IMR-90 (cell line): ENCODE data around the gene TRMO. TPM values are rescaled to one million over a fixed set of nuclear protein-coding genes. Genes with fewer than 3 reads are reported as not detected.

Experiments
- ATAC-seq: fragments of 200-7000 bp; cut with Tn5 transposase; 2 replicates; pipeline ENCODE4 v1.9.1; 2020; ENCODE audit warnings: low read depth, mild to moderate bottlenecking, moderate library complexity
- BruUV-seq: library from RNA; stranded (reverse); fragments of 400-500 nt; replicated peaks from 2 replicates; lab custom pipeline; 2021; lab: Mats Ljungman, UMichigan
- CTCF ChIA-PET: fragments of 300-600 bp; formaldehyde crosslinking; extraction: SDS; loops from one replicate; lab custom pipeline; 2021; ENCODE audit warnings: antibody characterized with exemption; lab: Yijun Ruan, JAX
- POLR2A ChIA-PET: fragments of 300-600 bp; sonication (Branson Sonifier 250); formaldehyde crosslinking; loops from one replicate; lab custom pipeline; 2022; ENCODE audit warnings: antibody characterized with exemption; ENCODE audit not compliant: unreplicated experiment; lab: Charles Lee
- DNase-seq: peaks from one replicate; pipeline ENCODE4 v3.0.0; 2013
- H2AFZ ChIP-seq: replicated peaks from 2 replicates; pipeline ENCODE3; 2013; ENCODE audit warnings: low read length, mild to moderate bottlenecking; ENCODE audit not compliant: poor library complexity
- H2AK5ac ChIP-seq: 2 replicates; pipeline ENCODE4 v1.6.1; 2013; ENCODE audit warnings: low read depth, low read length, inconsistent platforms
- H2AK9ac ChIP-seq: replicated peaks from 2 replicates; pipeline ENCODE3; 2013; ENCODE audit warnings: mild to moderate bottlenecking, low read depth, low read length, moderate library complexity; ENCODE audit not compliant: poor library complexity
- H2BK120ac ChIP-seq: 2 replicates; pipeline ENCODE4 v1.6.1; 2013; ENCODE audit warnings: low read depth, low read length, inconsistent platforms
- H2BK15ac ChIP-seq: 3 replicates; pipeline ENCODE4 v1.6.1; 2013; ENCODE audit warnings: low read depth, low read length, inconsistent platforms
- H2BK20ac ChIP-seq: 2 replicates; pipeline ENCODE4 v1.6.1; 2013; ENCODE audit warnings: low read depth, mild to moderate bottlenecking, inconsistent platforms, low read length, moderate library complexity
- H2BK5ac ChIP-seq: 2 replicates; pipeline ENCODE4 v1.6.1; 2013; ENCODE audit warnings: mild to moderate bottlenecking, low read depth, low read length, inconsistent platforms; ENCODE audit not compliant: poor library complexity, severe bottlenecking
- H3K14ac ChIP-seq: replicated peaks from 2 replicates; pipeline ENCODE4 v1.6.1; 2013; ENCODE audit warnings: low read depth, low read length, inconsistent platforms
- H3K18ac ChIP-seq: 2 replicates; pipeline ENCODE4 v1.6.1; 2013; ENCODE audit warnings: low read depth, low read length, control low read depth
- H3K23ac ChIP-seq: 2 replicates; pipeline ENCODE4 v1.6.1; 2013; ENCODE audit warnings: low read depth, low read length, inconsistent platforms
- H3K27ac ChIP-seq: 2 replicates; pipeline ENCODE4 v1.5.1; 2013; ENCODE audit warnings: mild to moderate bottlenecking, control low read depth, low read length; ENCODE audit not compliant: insufficient read depth
- H3K27me3 ChIP-seq: 2 replicates; pipeline ENCODE4 v1.6.1; 2013; ENCODE audit warnings: low read length; ENCODE audit not compliant: control insufficient read depth, insufficient read depth
- H3K36me3 ChIP-seq: 2 replicates; pipeline ENCODE4 v1.6.1; 2013; ENCODE audit warnings: low read length, mixed read lengths; ENCODE audit not compliant: control insufficient read depth, insufficient read depth
- H3K4ac ChIP-seq: 2 replicates; pipeline ENCODE4 v1.6.1; 2013; ENCODE audit warnings: low read depth, low read length, inconsistent platforms
- H3K4me1 ChIP-seq: 2 replicates; pipeline ENCODE4 v1.6.1; 2013; ENCODE audit warnings: low read length, mixed read lengths; ENCODE audit not compliant: control insufficient read depth, insufficient read depth
- H3K4me2 ChIP-seq: 2 replicates; pipeline ENCODE4 v1.6.1; 2013; ENCODE audit warnings: low read depth, mild to moderate bottlenecking, control low read depth, low read length, moderate library complexity
- H3K4me3 ChIP-seq: 2 replicates; pipeline ENCODE4 v1.5.1; 2013; ENCODE audit warnings: low read depth, mild to moderate bottlenecking, control low read depth, low read length, moderate library complexity; ENCODE audit not compliant: insufficient read depth
- H3K56ac ChIP-seq: 2 replicates; pipeline ENCODE4 v1.6.1; 2013; ENCODE audit warnings: low read length, inconsistent platforms; ENCODE audit not compliant: insufficient read depth; ENCODE audit errors: extremely low read depth
- H3K79me1 ChIP-seq, 2 experiments: 2 replicates each; pipeline ENCODE4 v1.6.1; 2013; ENCODE audit warnings: low read length in 2 of 2, inconsistent platforms in 1 of 2, low read depth in 1 of 2
- H3K9ac ChIP-seq: 2 replicates; pipeline ENCODE4 v1.6.1; 2013; ENCODE audit warnings: low read depth, low read length, control low read depth
- H3K9me1 ChIP-seq: 2 replicates; pipeline ENCODE4 v1.6.1; 2013; ENCODE audit warnings: low read length, inconsistent platforms; ENCODE audit not compliant: insufficient read depth
- H3K9me3 ChIP-seq: 2 replicates; pipeline ENCODE4 v1.6.1; 2013; ENCODE audit warnings: low read length; ENCODE audit not compliant: control insufficient read depth, insufficient read depth
- H4K20me1 ChIP-seq: 2 replicates; pipeline ENCODE4 v1.6.1; 2013; ENCODE audit warnings: low read length, inconsistent platforms; ENCODE audit not compliant: insufficient read depth
- H4K5ac ChIP-seq: 2 replicates; pipeline ENCODE4 v1.6.1; 2013; ENCODE audit warnings: mild to moderate bottlenecking, low read depth, low read length, control low read depth
- H4K8ac ChIP-seq, 2 experiments: 2 replicates each; pipeline ENCODE4 v1.6.1; 2013; ENCODE audit warnings: low read depth in 2 of 2, low read length in 2 of 2, control low read depth in 1 of 2, inconsistent platforms in 1 of 2
- H4K91ac ChIP-seq: 2 replicates; pipeline ENCODE4 v1.6.1; 2013; ENCODE audit warnings: low read depth, low read length, inconsistent platforms; ENCODE audit not compliant: insufficient read depth
- BHLHE40 ChIP-seq: fragments of 150-350 bp; IDR thresholded peaks from 2 replicates; pipeline ENCODE4 v1.6.1; 2016; ENCODE audit warnings: mild to moderate bottlenecking, low read depth, low read length
- CEBPB ChIP-seq: IDR thresholded peaks from 2 replicates; pipeline ENCODE4 v1.6.1; 2012; ENCODE audit warnings: low read depth, low read length, improper control_type of control experiment
- CHD1 ChIP-seq: IDR thresholded peaks from 2 replicates; pipeline ENCODE4 v1.6.1; 2012; ENCODE audit warnings: low read depth, low read length, improper control_type of control experiment
- CTCF ChIP-seq: conservative IDR thresholded peaks from 2 replicates; pipeline ENCODE4 v1.5.1; 2012; ENCODE audit warnings: mild to moderate bottlenecking, low read depth, low read length, improper control_type of control experiment
- FOS ChIP-seq: fragments of 150-350 bp; IDR thresholded peaks from 2 replicates; pipeline ENCODE4 v1.6.1; 2016; ENCODE audit warnings: low read depth, low read length
- MAFK ChIP-seq: IDR thresholded peaks from 2 replicates; pipeline ENCODE4 v1.6.1; 2012; ENCODE audit warnings: low read depth, low read length, improper control_type of control experiment
- MAZ ChIP-seq: IDR thresholded peaks from 2 replicates; pipeline ENCODE4 v1.6.1; 2012; ENCODE audit warnings: low read depth, mild to moderate bottlenecking, low read length, improper control_type of control experiment, moderate library complexity, borderline replicate concordance
- MXI1 ChIP-seq: IDR thresholded peaks from 2 replicates; pipeline ENCODE4 v1.6.1; 2012; ENCODE audit warnings: low read depth, mild to moderate bottlenecking, low read length, moderate library complexity, borderline replicate concordance
- NFE2L2 ChIP-seq: fragments of 150-350 bp; IDR thresholded peaks from 2 replicates; pipeline ENCODE4 v1.6.1; 2016; ENCODE audit warnings: low read depth, mild to moderate bottlenecking, low read length
- POLR2A ChIP-seq: IDR thresholded peaks from 2 replicates; pipeline ENCODE4 v1.6.1; 2012; ENCODE audit warnings: mild to moderate bottlenecking, low read depth, low read length
- RAD21 ChIP-seq: IDR thresholded peaks from 2 replicates; pipeline ENCODE4 v1.6.1; 2012; ENCODE audit warnings: low read length, improper control_type of control experiment
- RCOR1 ChIP-seq: IDR thresholded peaks from 2 replicates; pipeline ENCODE4 v1.6.1; 2012; ENCODE audit warnings: mild to moderate bottlenecking, low read length, improper control_type of control experiment; ENCODE audit not compliant: insufficient replicate concordance
- RFX5 ChIP-seq: IDR thresholded peaks from 2 replicates; pipeline ENCODE4 v1.8.0; 2012; ENCODE audit warnings: low read depth, mild to moderate bottlenecking, low read length, moderate library complexity
- SMC3 ChIP-seq: fragments of 150-350 bp; IDR thresholded peaks from 2 replicates; pipeline ENCODE4 v1.6.1; 2016; ENCODE audit warnings: low read depth, mild to moderate bottlenecking, antibody characterized with exemption, low read length, moderate library complexity
- USF2 ChIP-seq: fragments of 150-350 bp; IDR thresholded peaks from 2 replicates; pipeline ENCODE4 v1.6.1; 2017; ENCODE audit warnings: mild to moderate bottlenecking, antibody characterized with exemption, low read length, low read depth
- WGBS, 2 experiments: methylation state at CpG; one replicate each; pipeline versions ENCODE4 v1.1.5 to v1.1.7; 2013; ENCODE audit warnings: missing lambda C conversion rate in 2 of 2; ENCODE audit not compliant: insufficient read length in 1 of 2; ENCODE audit errors: extremely low coverage in 2 of 2; 5-methylcytosine and 5-hydroxymethylcytosine counted together
- dilution Hi-C: fragments of 300-500 bp; cut with HindIII; formaldehyde crosslinking; loops from one replicate; pipeline ENCODE4 v1.14.3; 2018; ENCODE audit warnings: low sequenced_read_pairs; ENCODE audit not compliant: unreplicated experiment
- in situ Hi-C: fragments of 300-500 bp; cut with MboI; formaldehyde crosslinking; loops from 3 replicates; pipeline ENCODE4 v1.14.3; 2019; ENCODE audit warnings: low sequenced_read_pairs, inconsistent platforms, mixed read lengths
- intact Hi-C: fragments of 100-400 bp; cut with micrococcal nuclease; formaldehyde crosslinking; loops from 2 replicates; pipeline ENCODE4 v1.10.0; 2022
- polyA plus RNA-seq, 3 experiments: library from polyadenylated mRNA; depleted of rRNA; stranded (reverse); fragments of >200 nt; gene quantifications; 2 replicates each; pipeline ENCODE4 v1.2.3, GENCODE V29; 2012; ENCODE audit warnings: low replicate concordance in 1 of 3
- total RNA-seq: library from RNA; depleted of rRNA; stranded (reverse); fragments of >200 nt; gene quantifications from 2 replicates; pipeline ENCODE4 v1.2.3, GENCODE V29; 2012
- TF ChIP-seq, protein P1 (sequence below): fragments of 150-350 bp; IDR thresholded peaks from 2 replicates; pipeline ENCODE4 v1.6.1; 2016; ENCODE audit warnings: low read depth, mild to moderate bottlenecking, low read length, moderate library complexity, borderline replicate concordance

TRMO gene
- total and polyA plus RNA-seq, 2 of the 4 experiments (the other 2 are of a cell fraction): 10.2 to 19.9 TPM

DNA sequence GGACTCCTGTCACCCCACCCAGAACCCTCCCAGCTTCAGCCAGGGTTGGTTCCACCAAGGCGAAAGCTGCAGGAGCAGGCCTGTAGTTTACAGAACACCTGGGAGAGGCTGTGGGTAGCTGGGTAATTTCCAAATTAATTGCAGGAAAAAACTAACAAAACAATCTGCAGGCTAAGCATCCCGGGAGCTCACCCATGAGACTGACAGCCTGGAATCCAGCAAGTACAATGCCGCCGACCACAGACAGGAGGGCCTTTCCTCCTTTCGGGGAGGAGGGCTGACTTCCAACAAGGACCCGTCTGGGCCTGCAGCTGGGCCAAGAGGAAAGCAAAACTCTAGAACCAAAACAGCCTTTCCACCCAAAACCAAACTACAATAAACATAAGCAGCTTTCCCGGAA lies 59.0 kb downstream of the TRMO start:
- no peaks in the 10 kb centered on the region for H3K79me1 ChIP-seq
- no peak overlapping the region for H3K9ac ChIP-seq
- no peak overlapping the region for H2AFZ ChIP-seq
- H3K36me3 ChIP-seq: no peaks in the 10 kb centered on the region
- H4K8ac ChIP-seq: no peak overlapping the region
- H3K27ac ChIP-seq: no peak overlapping the region
- in situ Hi-C loops (no loop called here), intact Hi-C loops (no loop called here), dilution Hi-C loops (no loop called here)
- WGBS, 2 experiments: 40% methylated on average over 1 of the region's 7 CpGs; no CpG with 5 or more reads in 1 of the 2 experiments
- no peak overlapping the region for H3K23ac ChIP-seq
- no peak overlapping the region for H3K56ac ChIP-seq
- no peak overlapping the region for H2BK15ac ChIP-seq
- H2AK9ac ChIP-seq: no peak overlapping the region
- no peak overlapping the region for H3K4me2 ChIP-seq
- H2BK120ac ChIP-seq: no peak overlapping the region
- no peak overlapping the region for H2BK5ac ChIP-seq
- ATAC-seq: no peak
- no peak for DNase-seq
- H3K18ac ChIP-seq: no peak overlapping the region
- no TSS peak for BruUV-seq
- H3K4ac ChIP-seq: no peak overlapping the region
- POLR2A ChIA-PET: interaction anchor here (0.5 kb wide), 1 partner anchor 59 kb away, joined by 7 read pairs; the partner anchor contains the start of gene TRMO
- no peak overlapping the region for H3K4me3 ChIP-seq
- no peaks in the 10 kb centered on the region; the same call in 1 of the 2 replicates for H3K9me1 ChIP-seq
- CTCF ChIA-PET: no interaction called here
- no peak overlapping the region for H4K91ac ChIP-seq
- no peaks in the 10 kb centered on the region for H4K20me1 ChIP-seq
- TF ChIP-seq CEBPB (no peak), RFX5 (no peak), NFE2L2 (no peak), MAFK (no peak), RAD21 (no peak), POLR2A (no peak), BHLHE40 (no peak), MXI1 (no peak), SMC3 (no peak), CHD1 (no peak), USF2 (no peak), FOS (no peak), MAZ (no peak), CTCF (no peak), RCOR1 (no peak)
- TF ChIP-seq, protein P1, sequence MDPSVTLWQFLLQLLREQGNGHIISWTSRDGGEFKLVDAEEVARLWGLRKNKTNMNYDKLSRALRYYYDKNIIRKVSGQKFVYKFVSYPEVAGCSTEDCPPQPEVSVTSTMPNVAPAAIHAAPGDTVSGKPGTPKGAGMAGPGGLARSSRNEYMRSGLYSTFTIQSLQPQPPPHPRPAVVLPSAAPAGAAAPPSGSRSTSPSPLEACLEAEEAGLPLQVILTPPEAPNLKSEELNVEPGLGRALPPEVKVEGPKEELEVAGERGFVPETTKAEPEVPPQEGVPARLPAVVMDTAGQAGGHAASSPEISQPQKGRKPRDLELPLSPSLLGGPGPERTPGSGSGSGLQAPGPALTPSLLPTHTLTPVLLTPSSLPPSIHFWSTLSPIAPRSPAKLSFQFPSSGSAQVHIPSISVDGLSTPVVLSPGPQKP: no peak
- H2AK5ac ChIP-seq: no peak overlapping the region
- H3K14ac ChIP-seq: no peak overlapping the region
- H3K27me3 ChIP-seq: peaks cover 54% of the 10 kb centered on the region
- no peak overlapping the region for H4K5ac ChIP-seq
- no peaks in the 10 kb centered on the region for H3K4me1 ChIP-seq
- peaks cover 13% of the 10 kb centered on the region for H3K9me3 ChIP-seq
- H2BK20ac ChIP-seq: no peak overlapping the region
